Kidney (tissue), 14 donors: Measurements from ENCODE around the gene SYNE3. TPM values are rescaled to one million over a fixed set of nuclear protein-coding genes. Genes with fewer than 3 reads are reported as not detected.
A peak's percentile ranks its signal among the peaks of the same experiment; 100 is the strongest.

ENCODE experiments used
- DNase-seq, 5 donors: peaks; one replicate each; pipeline ENCODE4 v3.0.0-alpha.2; 2013 to 2020
- FAIRE-seq: peaks from 2 replicates; lab custom pipeline; 2012; peaks lifted over from hg19 to GRCh38; lab: Jason Lieb, UNC
- H3K27ac ChIP-seq, 2 donors: one replicate each; pipeline ENCODE4 v1.7.0; 2013; ENCODE audit warnings: low read depth in 2 of 2, low read length in 2 of 2, inconsistent platforms in 1 of 2
- H3K27me3 ChIP-seq: one replicate; pipeline ENCODE4 v1.7.1; 2013; ENCODE audit warnings: low read length, inconsistent platforms; ENCODE audit not compliant: control insufficient read depth, insufficient read depth
- H3K36me3 ChIP-seq, 3 donors: one replicate each; pipeline versions ENCODE4 v1.7.0 to v1.7.1; 2013; ENCODE audit warnings: low read length in 3 of 3, control low read depth in 1 of 3, inconsistent platforms in 1 of 3; ENCODE audit not compliant: insufficient read depth in 3 of 3, control insufficient read depth in 2 of 3
- H3K4me1 ChIP-seq, 3 donors: one replicate each; pipeline versions ENCODE4 v1.7.0 to v1.7.1; 2013; ENCODE audit warnings: low read length in 3 of 3, inconsistent platforms in 1 of 3, low read depth in 1 of 3; ENCODE audit not compliant: control insufficient read depth in 2 of 3, insufficient read depth in 2 of 3
- H3K4me3 ChIP-seq, 3 donors: one replicate each; pipeline versions ENCODE4 v1.7.0 to v1.8.1; 2013; ENCODE audit warnings: low read length in 3 of 3, control low read depth in 1 of 3, inconsistent platforms in 1 of 3
- H3K9ac ChIP-seq, 3 donors: one replicate each; pipeline versions ENCODE4 v1.7.0 to v1.7.1; 2013; ENCODE audit warnings: low read length in 3 of 3, control low read depth in 1 of 3, inconsistent platforms in 1 of 3
- H3K9me3 ChIP-seq, 3 donors: one replicate each; pipeline versions ENCODE4 v1.7.0 to v1.7.1; 2013; ENCODE audit warnings: low read length in 3 of 3, control low read depth in 1 of 3, inconsistent platforms in 1 of 3; ENCODE audit not compliant: control insufficient read depth in 2 of 3, insufficient read depth in 1 of 3
- CTCF ChIP-seq: IDR thresholded peaks from 3 replicates; pipeline ENCODE4 v1.5.1; 2012; ENCODE audit warnings: mild to moderate bottlenecking, moderate library complexity, borderline replicate concordance; ENCODE audit not compliant: insufficient read depth; ENCODE audit errors: extremely low read depth
- intact Hi-C: fragments of 100-400 bp; cut with DNase I; formaldehyde crosslinking; loops from one replicate; pipeline ENCODE4 v1.11.1; 2022
- polyA plus RNA-seq: library from polyadenylated mRNA; stranded (reverse); fragments of 350-450 nt; fragmentation: Illumina TruSeq; extraction: RNeasy Lipid Tissue Mini Kit (QIAGEN cat#74804); gene quantifications from one replicate; pipeline ENCODE4 v1.2.3, GENCODE V29; 2014; ENCODE audit warnings: low read depth, low replicate concordance; ENCODE audit not compliant: insufficient read depth
- total RNA-seq: library from RNA; stranded (reverse); fragmentation: NEBNext Ultra II Directional; extraction: Animal tissue kit (Norgen Biotek cat#: 25700); gene quantifications from one replicate; pipeline ENCODE4 v1.2.1, GENCODE V29; 2021
- donor health status: control.
- donor health status: control.
- donor health status: control.
- donor health status: control.
- donor health status: control.
- donor health status: DM: yes; HTN: yes; CAD: no.
- donor health status: Normal renal cell carcinoma (clear cell type).

SYNE3 gene
- total and polyA plus RNA-seq, 2 donors from 2014 or later: 0.54 to 18.5 TPM

- no peak overlapping the region for H3K9ac ChIP-seq
- no peak for FAIRE-seq
These were observed 38.1 kb downstream of the SYNE3 start for GRCh38 chr14:95478309-95478708.

GRCh38 chr14:95477411-95478269 lies 38.8 kb downstream of the SYNE3 start:
- peaks cover 0 to 4% (median 0%) of the 10 kb centered on the region in 3 donors for H3K36me3 ChIP-seq
- no peaks in the 10 kb centered on the region for H3K27me3 ChIP-seq
- FAIRE-seq: no peak
- H3K4me3 ChIP-seq: no peak overlapping the region
- intact Hi-C loops: no loop called here
- H3K4me1 ChIP-seq: peaks cover 0 to 2% (median 0%) of the 10 kb centered on the region in 3 donors
- DNase-seq: peak in 1 of 5 donors; percentile 49
- no peak for TF ChIP-seq CTCF
- H3K27ac ChIP-seq: no peak overlapping the region
- H3K9ac ChIP-seq: no peak overlapping the region
- no peaks in the 10 kb centered on the region for H3K9me3 ChIP-seq

More at GRCh38 chr14:95478309-95478708, 38.1 kb downstream of the SYNE3 start:
- Histone ChIP-seq H3K36me3 (peaks cover 0 to 4% (median 0%) of the 10 kb centered on the region in 3 donors), H3K27me3 (no peaks in the 10 kb centered on the region), H3K9me3 (no peaks in the 10 kb centered on the region), H3K4me3 (no peak overlapping the region), H3K27ac (no peak overlapping the region), H3K4me1 (peaks cover 0 to 5% (median 0%) of the 10 kb centered on the region in 3 donors)
- peak in 1 of 5 donors; percentile 29 for DNase-seq
- intact Hi-C loops: no loop called here
- TF ChIP-seq CTCF: no peak

GRCh38 chr14:95476747-95477146 lies 39.7 kb downstream of the SYNE3 start:
- no peak for TF ChIP-seq CTCF
- intact Hi-C loops: no loop called here
- Histone ChIP-seq H3K27me3 (no peaks in the 10 kb centered on the region), H3K4me3 (no peak overlapping the region), H3K27ac (no peak overlapping the region), H3K4me1 (peaks cover 0 to 2% (median 0%) of the 10 kb centered on the region in 3 donors), H3K9ac (no peak overlapping the region), H3K36me3 (peaks cover 0 to 4% (median 0%) of the 10 kb centered on the region in 3 donors), H3K9me3 (no peaks in the 10 kb centered on the region)
- DNase-seq: no peak
- FAIRE-seq: no peak
